ENCODE results near the gene LYRM4. TPM values are rescaled to one million over a fixed set of nuclear protein-coding genes. Genes with fewer than 3 reads are reported as not detected.

Gene LYRM4
- total RNA-seq, 4 donors from 2014 or later: 8.4 to 20.1 (median 12.2) TPM

DNA sequence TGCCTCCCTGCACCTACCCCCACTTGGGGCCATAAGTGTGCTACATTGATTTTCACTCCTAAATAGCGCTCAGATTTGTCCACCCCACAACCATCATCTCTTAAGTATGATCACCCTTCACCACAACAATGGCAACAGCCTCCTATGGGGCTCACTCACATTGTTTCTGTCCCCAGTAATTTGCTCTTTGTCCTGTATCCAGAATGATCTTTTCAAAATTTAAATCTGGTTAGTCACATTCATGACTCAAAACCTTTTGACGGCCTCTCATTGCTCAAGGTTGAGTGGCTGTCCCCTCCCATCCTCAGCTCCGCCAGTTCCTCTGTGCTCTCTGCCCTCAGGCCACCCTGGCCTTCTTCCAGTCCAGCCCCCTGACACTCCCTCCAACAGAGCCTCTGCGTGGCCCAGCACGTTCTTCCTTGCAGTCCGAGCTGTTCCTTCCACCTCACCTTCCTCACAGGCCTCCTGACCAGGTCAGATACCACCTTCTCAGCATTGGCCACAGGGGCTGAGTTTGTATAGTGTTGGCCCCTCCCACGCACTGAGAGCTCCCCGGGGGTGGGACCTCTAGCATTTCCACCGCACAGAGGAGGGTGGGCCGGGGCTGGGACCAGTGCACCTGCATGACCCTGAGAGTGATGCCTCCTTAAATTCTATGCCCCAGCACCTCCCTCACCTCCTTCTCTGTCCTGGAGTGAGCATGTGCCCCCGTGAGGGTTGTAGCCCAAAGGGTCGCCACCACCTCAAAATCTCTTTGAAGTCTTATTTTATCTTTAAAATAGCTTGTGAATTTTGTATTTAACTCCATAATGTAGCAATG, 178.1 kb downstream of the LYRM4 start:
- no peak for DNase-seq
- Histone ChIP-seq H3K27ac (no peak overlapping the region), H3K4me1 (peaks cover 0 to 15% of the 10 kb centered on the region in 2 donors), H3K9me3 (no peaks in the 10 kb centered on the region), H3K36me3 (no peaks in the 10 kb centered on the region), H3K4me3 (no peak overlapping the region), H3K27me3 (peaks cover 0 to 14% (median 5%) of the 10 kb centered on the region in 3 donors)
- no peak for TF ChIP-seq POLR2A (IDR thresholded peaks at IDR 0.05)
- TF ChIP-seq, protein P1, sequence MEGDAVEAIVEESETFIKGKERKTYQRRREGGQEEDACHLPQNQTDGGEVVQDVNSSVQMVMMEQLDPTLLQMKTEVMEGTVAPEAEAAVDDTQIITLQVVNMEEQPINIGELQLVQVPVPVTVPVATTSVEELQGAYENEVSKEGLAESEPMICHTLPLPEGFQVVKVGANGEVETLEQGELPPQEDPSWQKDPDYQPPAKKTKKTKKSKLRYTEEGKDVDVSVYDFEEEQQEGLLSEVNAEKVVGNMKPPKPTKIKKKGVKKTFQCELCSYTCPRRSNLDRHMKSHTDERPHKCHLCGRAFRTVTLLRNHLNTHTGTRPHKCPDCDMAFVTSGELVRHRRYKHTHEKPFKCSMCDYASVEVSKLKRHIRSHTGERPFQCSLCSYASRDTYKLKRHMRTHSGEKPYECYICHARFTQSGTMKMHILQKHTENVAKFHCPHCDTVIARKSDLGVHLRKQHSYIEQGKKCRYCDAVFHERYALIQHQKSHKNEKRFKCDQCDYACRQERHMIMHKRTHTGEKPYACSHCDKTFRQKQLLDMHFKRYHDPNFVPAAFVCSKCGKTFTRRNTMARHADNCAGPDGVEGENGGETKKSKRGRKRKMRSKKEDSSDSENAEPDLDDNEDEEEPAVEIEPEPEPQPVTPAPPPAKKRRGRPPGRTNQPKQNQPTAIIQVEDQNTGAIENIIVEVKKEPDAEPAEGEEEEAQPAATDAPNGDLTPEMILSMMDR (IDR thresholded peaks at IDR 0.05 in 4 of 5, conservative IDR thresholded peaks at IDR 0.05 in 1 of 5): no peak
- intact Hi-C loops (cut with DNase I; ENCODE audit: low total_unique reads): loop anchor here (5.0 kb wide), 1 partner anchor 80 kb away; the partner anchor contains the start of gene RPP40
- in situ Hi-C loops (cut with MboI; ENCODE audit: low sequenced_read_pairs in 4 of 4): no loop called here
- no peak for ATAC-seq

DNA sequence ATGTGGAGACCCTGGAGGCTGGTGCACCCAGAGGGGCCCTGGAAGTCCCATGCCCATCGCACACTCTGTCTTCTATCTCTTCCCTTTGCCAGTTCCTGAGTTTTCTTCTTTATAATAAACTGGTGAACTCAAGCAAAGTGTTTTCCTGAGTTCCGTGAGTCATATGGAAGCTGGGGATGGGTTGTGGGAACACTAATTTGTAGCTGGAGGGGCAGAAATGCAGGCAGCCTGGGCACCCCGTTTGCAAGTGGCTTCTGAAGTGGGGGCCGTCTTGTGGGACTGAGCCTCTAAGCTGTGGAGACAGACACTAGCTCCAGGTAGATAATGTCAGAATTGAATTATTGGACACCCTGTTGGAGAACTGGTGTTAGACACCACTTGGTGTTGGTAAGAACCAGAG, 178.8 kb downstream of the LYRM4 start:
- intact Hi-C loops (cut with DNase I; ENCODE audit: low total_unique reads): loop anchor here (5.0 kb wide), 1 partner anchor 80 kb away; the partner anchor contains the start of gene RPP40

DNA sequence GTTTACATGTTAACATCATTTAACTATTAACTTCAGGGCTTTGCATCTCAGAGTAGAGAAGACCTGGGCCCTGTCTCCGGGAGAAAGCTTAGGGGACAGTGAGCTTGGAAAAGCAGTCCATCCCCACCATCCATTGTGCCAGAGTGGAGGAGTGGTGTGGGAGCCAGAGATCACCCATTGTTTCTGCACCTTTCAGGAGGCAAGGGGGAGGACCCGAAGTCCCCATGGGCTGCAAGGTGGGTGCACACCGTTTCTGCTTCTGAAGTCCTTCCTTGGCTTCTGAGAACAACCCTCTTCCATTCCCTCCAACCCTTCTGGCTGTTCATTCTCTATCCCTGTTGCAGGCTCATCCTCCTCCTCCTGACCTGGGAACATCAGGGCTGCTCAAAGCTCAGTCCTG, 179.6 kb downstream of the LYRM4 start:
- peaks cover 0 to 12% of the 10 kb centered on the region in 2 donors for H3K4me1 ChIP-seq
- H3K36me3 ChIP-seq: no peaks in the 10 kb centered on the region
- in situ Hi-C loops (cut with MboI; ENCODE audit: low sequenced_read_pairs in 4 of 4) (no loop called here), intact Hi-C loops (cut with DNase I; ENCODE audit: low total_unique reads) (loop anchor here (5.0 kb wide), 1 partner anchor 79 kb away; the partner anchor contains the start of gene RPP40)
- H3K27ac ChIP-seq: no peak overlapping the region
- H3K9me3 ChIP-seq: no peaks in the 10 kb centered on the region
- TF ChIP-seq POLR2A (IDR thresholded peaks at IDR 0.05): no peak
- TF ChIP-seq, protein P1 (IDR thresholded peaks at IDR 0.05 in 4 of 5, conservative IDR thresholded peaks at IDR 0.05 in 1 of 5): no peak
- H3K4me3 ChIP-seq: no peak overlapping the region
- ATAC-seq (no peak), DNase-seq (no peak)
- peaks cover 0 to 5% (median 1%) of the 10 kb centered on the region in 3 donors for H3K27me3 ChIP-seq

More for the DNA sequence above, 178.8 kb downstream of the LYRM4 start:
- H3K9me3 ChIP-seq: no peaks in the 10 kb centered on the region
- no peak overlapping the region for H3K27ac ChIP-seq
- H3K27me3 ChIP-seq: peaks cover 0 to 12% (median 5%) of the 10 kb centered on the region in 3 donors
- in situ Hi-C loops (cut with MboI; ENCODE audit: low sequenced_read_pairs in 4 of 4): no loop called here
- peaks cover 0 to 15% of the 10 kb centered on the region in 2 donors for H3K4me1 ChIP-seq
- DNase-seq (no peak), ATAC-seq (no peak)
- TF ChIP-seq, protein P1 (IDR thresholded peaks at IDR 0.05 in 4 of 5, conservative IDR thresholded peaks at IDR 0.05 in 1 of 5): no peak
- TF ChIP-seq POLR2A (IDR thresholded peaks at IDR 0.05): no peak
- no peak overlapping the region for H3K4me3 ChIP-seq
- H3K36me3 ChIP-seq: no peaks in the 10 kb centered on the region

DNA sequence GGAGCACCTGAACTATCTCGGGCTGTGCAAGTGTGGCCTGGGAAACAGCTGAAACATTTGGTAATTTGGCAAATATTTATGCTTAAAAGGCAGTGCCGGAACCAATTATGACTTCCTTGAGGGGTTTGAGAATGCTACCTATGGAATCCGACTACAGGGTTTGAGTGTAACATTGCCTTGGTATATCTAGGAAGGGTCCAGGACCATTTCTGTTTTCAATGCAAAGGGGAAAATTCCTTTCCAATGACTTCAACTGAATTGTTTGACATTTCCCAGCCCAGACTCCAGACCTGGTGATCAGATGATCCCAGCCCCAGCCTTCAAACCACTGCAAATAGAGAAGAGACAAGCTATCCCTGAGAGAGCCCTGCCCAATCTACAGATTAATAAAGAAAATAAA, 180.2 kb downstream of the LYRM4 start:
- ATAC-seq (no peak), DNase-seq (no peak)
- no peaks in the 10 kb centered on the region for H3K36me3 ChIP-seq
- no peak for TF ChIP-seq POLR2A (IDR thresholded peaks at IDR 0.05)
- TF ChIP-seq, protein P1 (IDR thresholded peaks at IDR 0.05 in 4 of 5, conservative IDR thresholded peaks at IDR 0.05 in 1 of 5): no peak
- no peaks in the 10 kb centered on the region for H3K9me3 ChIP-seq
- in situ Hi-C loops (cut with MboI; ENCODE audit: low sequenced_read_pairs in 4 of 4) (no loop called here), intact Hi-C loops (cut with DNase I; ENCODE audit: low total_unique reads) (loop anchor here (5.0 kb wide), 1 partner anchor 78 kb away; the partner anchor contains the start of gene RPP40)
- H3K27me3 ChIP-seq: peaks cover 0 to 5% (median 0%) of the 10 kb centered on the region in 3 donors
- no peak overlapping the region for H3K4me3 ChIP-seq
- H3K27ac ChIP-seq: no peak overlapping the region
- H3K4me1 ChIP-seq: peaks cover 0 to 9% of the 10 kb centered on the region in 2 donors

All from gastrocnemius medialis (tissue), 4 donors.